ENCODE data around the gene MRPL46. TPM values are rescaled to one million over a fixed set of nuclear protein-coding genes. Genes with fewer than 3 reads are reported as not detected.

The MRPL46 gene
- total and polyA plus RNA-seq, 2 of the 13 experiments (the other 11 are each of a cell fraction or from before 2014, with no cell fraction given), result 62.9 to 79.2 TPM

DNA sequence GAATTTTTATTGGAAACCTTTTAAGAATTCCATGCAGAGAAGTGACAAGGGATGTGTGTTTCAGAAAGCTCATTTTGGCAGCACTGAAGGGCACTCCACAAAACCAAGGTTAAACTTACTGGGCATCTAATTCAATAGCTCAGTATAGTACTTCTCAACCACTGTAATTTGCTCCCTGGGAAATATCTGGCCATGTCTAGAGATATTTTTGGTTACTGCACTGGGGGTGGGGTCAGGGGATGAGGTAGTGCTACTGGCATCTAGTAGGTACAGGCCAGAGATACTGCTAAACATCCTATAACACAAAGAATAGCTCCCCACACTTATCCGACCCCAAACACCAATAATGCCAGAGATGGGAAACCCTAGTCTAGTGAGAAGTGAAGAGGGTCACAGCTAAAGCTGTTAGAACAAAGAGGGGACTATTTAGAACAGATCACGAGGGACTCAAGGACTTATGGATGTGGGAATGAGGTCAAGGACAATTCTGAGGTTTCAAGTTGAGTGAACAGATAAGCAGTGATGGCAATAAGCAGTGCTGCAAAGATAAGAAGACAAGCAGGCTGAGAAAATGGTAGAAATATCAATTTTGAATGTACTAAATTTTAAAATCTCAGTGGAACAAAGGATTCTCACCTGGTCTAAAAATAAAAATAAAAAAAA is 3.2 kb downstream of the MRPL46 start:
- peaks cover 9 to 54% of the 10 kb centered on the region in 2 experiments for H3K36me3 ChIP-seq (replicated peaks in 1 of 2; ENCODE audit: control insufficient read depth in 1 of 2, insufficient read depth in 2 of 2, low read length in 2 of 2)
- ChIA-PET CTCF (ENCODE audit: low intra/inter-chr PET ratio, low total read pairs) (no interaction called here), POLR2A (interaction anchor here (1.0 to 5.5 kb wide), 4 partner anchors 9 to 158 kb away, joined by 3 to 64 read pairs (median 4); no protein-coding TSS in a partner anchor)
- peaks cover 0 to 3% of the 10 kb centered on the region in 2 experiments; a peak in 1 of 5 replicates for H3K27me3 ChIP-seq (ENCODE audit: control insufficient read depth in 1 of 2, insufficient read depth in 2 of 2, low read length in 2 of 2)
- H3K4me3 ChIP-seq (replicated peaks in 1 of 3; ENCODE audit: insufficient read depth in 1 of 3, low read depth in 2 of 3, low read length in 3 of 3), result no peak overlapping the region
- FAIRE-seq, result no peak
- in situ Hi-C loops (cut with HindIII; ENCODE audit: extremely low pct_ligation_motif_present, low pct_unique_long_range_greater_than_20kb) (no loop called here), intact Hi-C loops (cut with micrococcal nuclease; ENCODE audit: unreplicated experiment) (no loop called here)
- H3K9me3 ChIP-seq (ENCODE audit: low read length), result no peaks in the 10 kb centered on the region
- no TSS peak for BruUV-seq (replicated peaks)
- peaks cover 44% of the 10 kb centered on the region for H3K4me1 ChIP-seq (ENCODE audit: insufficient read depth, low read length)
- no peak; the same call in 2 of the 3 replicates for ATAC-seq
- H4K20me1 ChIP-seq (ENCODE audit: insufficient read depth, low read length), result no peaks in the 10 kb centered on the region
- 28% methylated on average over 2 of the region's 2 CpGs for WGBS (ENCODE audit: low lambda C conversion rate)
- peak; percentile 77 for DNase-seq (ENCODE audit: low spot score)
- H3K79me2 ChIP-seq (ENCODE audit: insufficient read depth, low read length), result peaks cover 51% of the 10 kb centered on the region
- no peak overlapping the region for H3K9ac ChIP-seq (ENCODE audit: insufficient read depth, low read depth, low read length)
- H2AFZ ChIP-seq (ENCODE audit: low read length), result no peak overlapping the region
- peak overlapping the region; percentile 91 for H3K27ac ChIP-seq (ENCODE audit: extremely low read length, insufficient read depth, low read length)
- peak overlapping the region; percentile 39 for H3K4me2 ChIP-seq (ENCODE audit: low read depth, low read length)
- peak; percentile 56; the same call in 1 of the 2 replicates for TF ChIP-seq BCL6 (CRISPR knock-in tag; IDR thresholded peaks at IDR 0.05)
- TF ChIP-seq, protein P1, sequence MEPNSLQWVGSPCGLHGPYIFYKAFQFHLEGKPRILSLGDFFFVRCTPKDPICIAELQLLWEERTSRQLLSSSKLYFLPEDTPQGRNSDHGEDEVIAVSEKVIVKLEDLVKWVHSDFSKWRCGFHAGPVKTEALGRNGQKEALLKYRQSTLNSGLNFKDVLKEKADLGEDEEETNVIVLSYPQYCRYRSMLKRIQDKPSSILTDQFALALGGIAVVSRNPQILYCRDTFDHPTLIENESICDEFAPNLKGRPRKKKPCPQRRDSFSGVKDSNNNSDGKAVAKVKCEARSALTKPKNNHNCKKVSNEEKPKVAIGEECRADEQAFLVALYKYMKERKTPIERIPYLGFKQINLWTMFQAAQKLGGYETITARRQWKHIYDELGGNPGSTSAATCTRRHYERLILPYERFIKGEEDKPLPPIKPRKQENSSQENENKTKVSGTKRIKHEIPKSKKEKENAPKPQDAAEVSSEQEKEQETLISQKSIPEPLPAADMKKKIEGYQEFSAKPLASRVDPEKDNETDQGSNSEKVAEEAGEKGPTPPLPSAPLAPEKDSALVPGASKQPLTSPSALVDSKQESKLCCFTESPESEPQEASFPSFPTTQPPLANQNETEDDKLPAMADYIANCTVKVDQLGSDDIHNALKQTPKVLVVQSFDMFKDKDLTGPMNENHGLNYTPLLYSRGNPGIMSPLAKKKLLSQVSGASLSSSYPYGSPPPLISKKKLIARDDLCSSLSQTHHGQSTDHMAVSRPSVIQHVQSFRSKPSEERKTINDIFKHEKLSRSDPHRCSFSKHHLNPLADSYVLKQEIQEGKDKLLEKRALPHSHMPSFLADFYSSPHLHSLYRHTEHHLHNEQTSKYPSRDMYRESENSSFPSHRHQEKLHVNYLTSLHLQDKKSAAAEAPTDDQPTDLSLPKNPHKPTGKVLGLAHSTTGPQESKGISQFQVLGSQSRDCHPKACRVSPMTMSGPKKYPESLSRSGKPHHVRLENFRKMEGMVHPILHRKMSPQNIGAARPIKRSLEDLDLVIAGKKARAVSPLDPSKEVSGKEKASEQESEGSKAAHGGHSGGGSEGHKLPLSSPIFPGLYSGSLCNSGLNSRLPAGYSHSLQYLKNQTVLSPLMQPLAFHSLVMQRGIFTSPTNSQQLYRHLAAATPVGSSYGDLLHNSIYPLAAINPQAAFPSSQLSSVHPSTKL (CRISPR knock-in tag; IDR thresholded peaks at IDR 0.05), result peak; percentile 71
- TF ChIP-seq DNMT3B (CRISPR knock-in tag; conservative IDR thresholded peaks at IDR 0.05), result no peak
- 0 out of 2 replicates have a peak, but pooled peaks have one; percentile 24 for TF ChIP-seq RBFOX2 (IDR thresholded peaks at IDR 0.05; ENCODE audit: low read depth, low read length)
- no peak for TF ChIP-seq ZNF790 (CRISPR knock-in tag; IDR thresholded peaks at IDR 0.05; ENCODE audit: borderline replicate concordance)
- TF ChIP-seq, protein P2, sequence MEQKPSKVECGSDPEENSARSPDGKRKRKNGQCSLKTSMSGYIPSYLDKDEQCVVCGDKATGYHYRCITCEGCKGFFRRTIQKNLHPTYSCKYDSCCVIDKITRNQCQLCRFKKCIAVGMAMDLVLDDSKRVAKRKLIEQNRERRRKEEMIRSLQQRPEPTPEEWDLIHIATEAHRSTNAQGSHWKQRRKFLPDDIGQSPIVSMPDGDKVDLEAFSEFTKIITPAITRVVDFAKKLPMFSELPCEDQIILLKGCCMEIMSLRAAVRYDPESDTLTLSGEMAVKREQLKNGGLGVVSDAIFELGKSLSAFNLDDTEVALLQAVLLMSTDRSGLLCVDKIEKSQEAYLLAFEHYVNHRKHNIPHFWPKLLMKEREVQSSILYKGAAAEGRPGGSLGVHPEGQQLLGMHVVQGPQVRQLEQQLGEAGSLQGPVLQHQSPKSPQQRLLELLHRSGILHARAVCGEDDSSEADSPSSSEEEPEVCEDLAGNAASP (CRISPR knock-in tag; IDR thresholded peaks at IDR 0.05; ENCODE audit: borderline replicate concordance), result peak; percentile 80; the same call in 1 of the 2 replicates
- TF ChIP-seq, protein P3, sequence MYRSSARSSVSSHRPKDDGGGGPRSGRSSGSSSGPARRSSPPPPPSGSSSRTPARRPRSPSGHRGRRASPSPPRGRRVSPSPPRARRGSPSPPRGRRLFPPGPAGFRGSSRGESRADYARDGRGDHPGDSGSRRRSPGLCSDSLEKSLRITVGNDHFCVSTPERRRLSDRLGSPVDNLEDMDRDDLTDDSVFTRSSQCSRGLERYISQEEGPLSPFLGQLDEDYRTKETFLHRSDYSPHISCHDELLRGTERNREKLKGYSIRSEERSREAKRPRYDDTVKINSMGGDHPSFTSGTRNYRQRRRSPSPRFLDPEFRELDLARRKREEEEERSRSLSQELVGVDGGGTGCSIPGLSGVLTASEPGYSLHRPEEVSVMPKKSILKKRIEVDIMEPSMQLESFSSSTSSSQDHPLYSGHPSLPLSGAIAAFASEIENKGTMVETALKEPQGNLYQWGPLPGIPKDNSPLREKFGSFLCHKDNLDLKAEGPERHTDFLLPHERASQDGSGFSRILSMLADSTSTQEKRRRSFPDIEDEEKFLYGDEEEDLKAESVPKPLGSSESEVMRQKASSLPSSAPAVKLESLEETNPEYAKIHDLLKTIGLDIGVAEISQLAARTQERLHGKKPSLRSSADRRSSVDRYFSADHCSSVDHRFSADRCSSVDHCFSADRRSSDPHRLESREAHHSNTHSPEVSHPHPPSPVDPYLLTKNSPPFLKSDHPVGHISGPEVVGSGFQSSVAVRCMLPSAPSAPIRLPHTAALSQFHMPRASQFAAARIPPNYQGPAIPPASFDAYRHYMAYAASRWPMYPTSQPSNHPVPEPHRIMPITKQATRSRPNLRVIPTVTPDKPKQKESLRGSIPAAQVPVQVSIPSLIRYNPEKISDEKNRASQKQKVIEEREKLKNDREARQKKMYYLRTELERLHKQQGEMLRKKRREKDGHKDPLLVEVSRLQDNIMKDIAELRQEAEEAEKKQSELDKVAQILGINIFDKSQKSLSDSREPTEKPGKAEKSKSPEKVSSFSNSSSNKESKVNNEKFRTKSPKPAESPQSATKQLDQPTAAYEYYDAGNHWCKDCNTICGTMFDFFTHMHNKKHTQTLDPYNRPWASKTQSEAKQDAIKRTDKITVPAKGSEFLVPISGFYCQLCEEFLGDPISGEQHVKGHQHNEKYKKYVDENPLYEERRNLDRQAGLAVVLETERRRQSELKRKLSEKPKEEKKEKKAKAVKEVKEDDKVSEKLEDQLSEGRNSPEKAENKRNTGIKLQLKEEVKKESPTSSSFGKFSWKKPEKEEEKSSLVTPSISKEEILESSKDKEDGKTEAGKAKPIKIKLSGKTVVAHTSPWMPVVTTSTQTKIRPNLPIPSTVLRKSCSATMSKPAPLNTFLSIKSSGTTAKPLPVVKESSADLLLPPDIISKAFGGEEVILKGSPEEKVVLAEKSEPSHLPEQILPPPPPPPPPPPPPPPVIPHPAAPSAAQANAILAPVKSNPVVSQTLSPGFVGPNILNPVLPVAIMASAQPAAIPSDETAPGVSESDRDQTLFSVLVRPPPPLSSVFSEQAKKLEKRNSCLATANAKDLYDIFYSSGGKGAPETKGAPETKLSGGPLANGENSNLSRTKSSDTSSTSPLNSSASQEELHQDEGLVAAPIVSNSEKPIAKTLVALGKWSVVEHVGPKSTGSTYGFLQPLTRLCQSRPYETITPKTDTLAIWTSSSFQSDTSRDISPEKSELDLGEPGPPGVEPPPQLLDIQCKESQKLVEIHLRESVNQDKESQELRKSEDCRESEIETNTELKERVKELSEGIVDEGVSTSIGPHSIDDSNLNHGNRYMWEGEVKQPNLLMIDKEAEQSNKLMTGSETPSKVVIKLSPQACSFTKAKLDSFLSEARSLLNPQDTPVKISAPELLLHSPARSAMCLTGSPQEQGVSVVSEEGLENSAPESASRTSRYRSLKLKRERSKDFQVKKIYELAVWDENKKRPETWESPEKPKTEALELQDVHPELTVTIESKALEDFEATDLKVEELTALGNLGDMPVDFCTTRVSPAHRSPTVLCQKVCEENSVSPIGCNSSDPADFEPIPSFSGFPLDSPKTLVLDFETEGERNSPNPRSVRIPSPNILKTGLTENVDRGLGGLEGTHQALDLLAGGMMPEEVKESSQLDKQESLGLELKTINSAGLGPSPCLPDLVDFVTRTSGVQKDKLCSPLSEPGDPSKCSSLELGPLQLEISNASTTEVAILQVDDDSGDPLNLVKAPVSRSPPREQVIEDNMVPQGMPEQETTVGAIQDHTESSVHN (CRISPR knock-in tag; IDR thresholded peaks at IDR 0.05), result no peak
- TF ChIP-seq MEIS2 (CRISPR knock-in tag; IDR thresholded peaks at IDR 0.05), result no peak
- TF ChIP-seq CCAR2 (optimal IDR thresholded peaks at IDR 0.05; ENCODE audit: low read depth, low read length), result no peak
- TF ChIP-seq HOXA9 (CRISPR knock-in tag; IDR thresholded peaks at IDR 0.05; ENCODE audit: borderline replicate concordance), result no peak
